ENCODE measurements around the gene FBXO11. TPM values are rescaled to one million over a fixed set of nuclear protein-coding genes. Genes with fewer than 3 reads are reported as not detected.
"Not testable (repeated sequence)": the region's sequence is repeated elsewhere in the genome, so short reads cannot be mapped to it uniquely, and the experiment has no call there.

FBXO11 gene
- polyA plus RNA-seq, 1 of the 3 experiments (the other 2 are of a cell fraction), result 26.6 TPM

- Histone ChIP-seq H3K79me2 (ENCODE audit: insufficient read depth) (peaks cover 98% of the 10 kb centered on the region), H3K27ac (ENCODE audit: low read depth in 2 of 2, low read length in 1 of 2) (0 out of 4 replicates have a peak overlapping the region, but pooled peaks of 1 of the 2 experiments have one; percentile 13), H3K9ac (peak overlapping the region; percentile 1; the same call in 1 of the 2 replicates), H4K20me1 (ENCODE audit: insufficient read depth) (peaks cover 100% of the 10 kb centered on the region), H3K4me1 (ENCODE audit: control insufficient read depth in 1 of 2, insufficient read depth in 2 of 2, low read depth in 1 of 2, low read length in 1 of 2) (peaks cover 6 to 15% of the 10 kb centered on the region in 2 experiments; a peak in 3 of 4 replicates), H3K27me3 (ENCODE audit: insufficient read depth) (no peaks in the 10 kb centered on the region), H3K9me3 (no peaks in the 10 kb centered on the region), H3K4me2 (peak overlapping the region; percentile 21; the same call in 1 of the 2 replicates), H3K36me3 (replicated peaks in 1 of 2; ENCODE audit: control insufficient read depth in 1 of 2, insufficient read depth in 2 of 2, low read length in 1 of 2) (peaks cover 4 to 11% of the 10 kb centered on the region in 2 experiments), H3K4me3 (ENCODE audit: low read depth in 2 of 2, low read length in 1 of 2) (no peak overlapping the region; a peak in 1 of 4 replicates), H3F3A (replicated peaks; ENCODE audit: insufficient read depth) (peaks cover 17% of the 10 kb centered on the region), H2AFZ (ENCODE audit: low read depth) (no peak overlapping the region), H3K9me2 (no peaks in the 10 kb centered on the region)
- 66% methylated on average over 4 of the region's 4 CpGs for WGBS (ENCODE audit: low lambda C conversion rate)
- ChIA-PET POLR2A (interaction anchor here (0.9 kb wide), 1 partner anchor 26 kb away, joined by 3 read pairs; no protein-coding TSS in a partner anchor), CTCF (interaction anchor here (1.5 kb wide), 1 partner anchor 27 kb away, joined by 3 read pairs; no protein-coding TSS in a partner anchor)
- no peak for TF ChIP-seq POLR2AphosphoS5 (IDR thresholded peaks at IDR 0.05; ENCODE audit: low read depth, low read length)
- TF ChIP-seq, protein P1, sequence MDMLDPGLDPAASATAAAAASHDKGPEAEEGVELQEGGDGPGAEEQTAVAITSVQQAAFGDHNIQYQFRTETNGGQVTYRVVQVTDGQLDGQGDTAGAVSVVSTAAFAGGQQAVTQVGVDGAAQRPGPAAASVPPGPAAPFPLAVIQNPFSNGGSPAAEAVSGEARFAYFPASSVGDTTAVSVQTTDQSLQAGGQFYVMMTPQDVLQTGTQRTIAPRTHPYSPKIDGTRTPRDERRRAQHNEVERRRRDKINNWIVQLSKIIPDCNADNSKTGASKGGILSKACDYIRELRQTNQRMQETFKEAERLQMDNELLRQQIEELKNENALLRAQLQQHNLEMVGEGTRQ (IDR thresholded peaks at IDR 0.05; ENCODE audit: borderline replicate concordance, low read depth, low read length), result no peak
- TF ChIP-seq GABPA (IDR thresholded peaks at IDR 0.05; ENCODE audit: low read depth), result no peak
- no peak for TF ChIP-seq RCOR1 (IDR thresholded peaks at IDR 0.05; ENCODE audit: low read length)
- TF ChIP-seq FOXM1 (IDR thresholded peaks at IDR 0.05; ENCODE audit: low read depth), result no peak
- TF ChIP-seq NFIC (IDR thresholded peaks at IDR 0.05; ENCODE audit: borderline replicate concordance), result no peak
- TF ChIP-seq, protein P2, sequence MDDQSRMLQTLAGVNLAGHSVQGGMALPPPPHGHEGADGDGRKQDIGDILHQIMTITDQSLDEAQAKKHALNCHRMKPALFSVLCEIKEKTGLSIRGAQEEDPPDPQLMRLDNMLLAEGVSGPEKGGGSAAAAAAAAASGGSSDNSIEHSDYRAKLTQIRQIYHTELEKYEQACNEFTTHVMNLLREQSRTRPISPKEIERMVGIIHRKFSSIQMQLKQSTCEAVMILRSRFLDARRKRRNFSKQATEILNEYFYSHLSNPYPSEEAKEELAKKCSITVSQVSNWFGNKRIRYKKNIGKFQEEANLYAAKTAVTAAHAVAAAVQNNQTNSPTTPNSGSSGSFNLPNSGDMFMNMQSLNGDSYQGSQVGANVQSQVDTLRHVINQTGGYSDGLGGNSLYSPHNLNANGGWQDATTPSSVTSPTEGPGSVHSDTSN (IDR thresholded peaks at IDR 0.05), result no peak
- no peak for TF ChIP-seq MXI1 (IDR thresholded peaks at IDR 0.05; ENCODE audit: low read depth, low read length)
- TF ChIP-seq, protein P3, sequence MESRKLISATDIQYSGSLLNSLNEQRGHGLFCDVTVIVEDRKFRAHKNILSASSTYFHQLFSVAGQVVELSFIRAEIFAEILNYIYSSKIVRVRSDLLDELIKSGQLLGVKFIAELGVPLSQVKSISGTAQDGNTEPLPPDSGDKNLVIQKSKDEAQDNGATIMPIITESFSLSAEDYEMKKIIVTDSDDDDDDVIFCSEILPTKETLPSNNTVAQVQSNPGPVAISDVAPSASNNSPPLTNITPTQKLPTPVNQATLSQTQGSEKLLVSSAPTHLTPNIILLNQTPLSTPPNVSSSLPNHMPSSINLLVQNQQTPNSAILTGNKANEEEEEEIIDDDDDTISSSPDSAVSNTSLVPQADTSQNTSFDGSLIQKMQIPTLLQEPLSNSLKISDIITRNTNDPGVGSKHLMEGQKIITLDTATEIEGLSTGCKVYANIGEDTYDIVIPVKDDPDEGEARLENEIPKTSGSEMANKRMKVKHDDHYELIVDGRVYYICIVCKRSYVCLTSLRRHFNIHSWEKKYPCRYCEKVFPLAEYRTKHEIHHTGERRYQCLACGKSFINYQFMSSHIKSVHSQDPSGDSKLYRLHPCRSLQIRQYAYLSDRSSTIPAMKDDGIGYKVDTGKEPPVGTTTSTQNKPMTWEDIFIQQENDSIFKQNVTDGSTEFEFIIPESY (IDR thresholded peaks at IDR 0.05; ENCODE audit: borderline replicate concordance, low read depth), result no peak
- TF ChIP-seq NRF1 (IDR thresholded peaks at IDR 0.05; ENCODE audit: low read depth, low read length), result no peak
- TF ChIP-seq MEF2A (IDR thresholded peaks at IDR 0.05; ENCODE audit: borderline replicate concordance, low read depth), result no peak
- TF ChIP-seq ELF1 (IDR thresholded peaks at IDR 0.05), result no peak
- TF ChIP-seq TEAD4 (IDR thresholded peaks at IDR 0.05; ENCODE audit: borderline replicate concordance, insufficient read depth), result no peak
- no peak for DNase-seq
These were observed 8.2 kb downstream of the FBXO11 start for GRCh38 chr2:47897883-47898731.

DNA sequence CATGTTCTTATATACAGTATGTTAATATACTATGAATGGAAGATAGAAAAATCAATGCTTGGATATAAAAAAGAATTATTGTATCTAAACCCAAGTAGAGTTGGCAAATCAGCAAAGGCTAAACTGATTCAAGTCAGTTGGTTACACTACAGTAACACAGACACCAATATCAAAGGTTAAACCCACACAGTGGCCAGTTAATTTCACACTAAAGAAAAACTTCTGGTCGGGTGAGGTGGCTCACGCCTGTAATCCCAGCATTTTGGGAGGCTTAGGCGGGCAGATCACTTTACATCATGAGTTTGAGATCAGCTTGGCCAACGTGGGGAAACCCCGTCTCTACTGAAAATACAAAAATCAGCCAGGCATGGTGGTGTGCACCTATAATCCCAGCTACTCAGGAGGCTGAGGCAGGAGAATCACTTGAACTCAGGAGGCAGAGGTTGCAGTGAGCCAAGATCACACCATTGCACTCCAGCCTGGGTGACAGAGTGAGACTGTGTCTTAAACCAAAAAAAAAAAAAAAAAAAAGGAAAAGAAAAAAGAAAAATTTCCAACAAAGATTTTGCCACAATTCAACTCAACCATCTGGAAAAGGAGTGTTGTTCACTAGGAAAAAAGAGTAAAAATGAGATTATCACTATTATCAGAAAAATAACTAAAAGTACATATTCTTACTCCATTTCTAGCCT is 9.0 kb downstream of the FBXO11 start:
- H3K9ac ChIP-seq; H3K4me1 ChIP-seq (ENCODE audit: control insufficient read depth in 1 of 2, insufficient read depth in 2 of 2, low read depth in 1 of 2, low read length in 1 of 2); H3K4me3 ChIP-seq (ENCODE audit: low read depth in 2 of 2, low read length in 1 of 2); H3K27me3 ChIP-seq (ENCODE audit: insufficient read depth); H3K27ac ChIP-seq (ENCODE audit: low read depth in 2 of 2, low read length in 1 of 2); CTCF ChIA-PET; DNase-seq; H3K9me3 ChIP-seq; H2AFZ ChIP-seq (ENCODE audit: low read depth); POLR2A ChIA-PET; H3K9me2 ChIP-seq: not testable (repeated sequence)
- Histone ChIP-seq H3F3A (replicated peaks; ENCODE audit: insufficient read depth) (peaks cover 17% of the 10 kb centered on the region), H3K79me2 (ENCODE audit: insufficient read depth) (peaks cover 98% of the 10 kb centered on the region), H3K4me2 (peak overlapping the region; percentile 21; the same call in 1 of the 2 replicates), H4K20me1 (ENCODE audit: insufficient read depth) (peaks cover 100% of the 10 kb centered on the region), H3K36me3 (replicated peaks in 1 of 2; ENCODE audit: control insufficient read depth in 1 of 2, insufficient read depth in 2 of 2, low read length in 1 of 2) (peaks cover 4 to 11% of the 10 kb centered on the region in 2 experiments)
- WGBS (ENCODE audit: low lambda C conversion rate), result 96% methylated on average over 5 of the region's 5 CpGs

All from SK-N-SH (cell line).